Measurements from ENCODE around the gene IKZF2. TPM values are rescaled to one million over a fixed set of nuclear protein-coding genes. Genes with fewer than 3 reads are reported as not detected.

IKZF2 gene
- total RNA-seq, 2 donors from 2014 or later, result 6.0 to 6.5 TPM

GRCh38 chr2:213162516-213163118 lies 11.2 kb upstream of the IKZF2 start:
- no peak overlapping the region for H3K4me3 ChIP-seq
- no peaks in the 10 kb centered on the region for H3K27me3 ChIP-seq
- no peaks in the 10 kb centered on the region for H3K9me3 ChIP-seq
- no peak for TF ChIP-seq CTCF (IDR thresholded peaks at IDR 0.05)
- no peak for DNase-seq (ENCODE audit: low spot score)
- H3K4me1 ChIP-seq, result no peaks in the 10 kb centered on the region
- H3K27ac ChIP-seq, result no peak overlapping the region
- no peaks in the 10 kb centered on the region for H3K36me3 ChIP-seq

GRCh38 chr2:213161759-213162515 lies 10.5 kb upstream of the IKZF2 start:
- DNase-seq (ENCODE audit: low spot score), result no peak
- Histone ChIP-seq H3K27ac (no peak overlapping the region), H3K27me3 (no peaks in the 10 kb centered on the region), H3K9me3 (no peaks in the 10 kb centered on the region), H3K36me3 (no peaks in the 10 kb centered on the region), H3K4me1 (no peaks in the 10 kb centered on the region), H3K4me3 (no peak overlapping the region)
- no peak for TF ChIP-seq CTCF (IDR thresholded peaks at IDR 0.05)

- Histone ChIP-seq H3K9me3 (no peaks in the 10 kb centered on the region), H3K36me3 (no peaks in the 10 kb centered on the region), H3K27me3 (no peaks in the 10 kb centered on the region), H3K4me1 (no peaks in the 10 kb centered on the region), H3K27ac (no peak overlapping the region), H3K4me3 (no peak overlapping the region)
- TF ChIP-seq CTCF (IDR thresholded peaks at IDR 0.05), result no peak
- no peak for DNase-seq (ENCODE audit: low spot score)
These were observed 8.4 kb upstream of the IKZF2 start for GRCh38 chr2:213159768-213160167.

- TF ChIP-seq CTCF (IDR thresholded peaks at IDR 0.05), result no peak
- Histone ChIP-seq H3K36me3 (no peaks in the 10 kb centered on the region), H3K9me3 (no peaks in the 10 kb centered on the region), H3K27me3 (no peaks in the 10 kb centered on the region), H3K4me1 (no peaks in the 10 kb centered on the region), H3K4me3 (no peak overlapping the region), H3K27ac (no peak overlapping the region)
- no peak for DNase-seq (ENCODE audit: low spot score)
These were observed 5.8 kb upstream of the IKZF2 start for GRCh38 chr2:213157242-213157641.

- no peak overlapping the region for H3K27ac ChIP-seq
- no peak for TF ChIP-seq CTCF (IDR thresholded peaks at IDR 0.05)
- no peak overlapping the region for H3K4me3 ChIP-seq
- H3K4me1 ChIP-seq, result no peaks in the 10 kb centered on the region
- H3K36me3 ChIP-seq, result no peaks in the 10 kb centered on the region
- no peaks in the 10 kb centered on the region for H3K9me3 ChIP-seq
- no peak for DNase-seq (ENCODE audit: low spot score)
- no peaks in the 10 kb centered on the region for H3K27me3 ChIP-seq
These were observed 5.3 kb upstream of the IKZF2 start for GRCh38 chr2:213156717-213157116.

Data from right atrium auricular region (tissue), 2 donors.